ENCODE measurements around the gene SLC35B4.

- TF ChIP-seq CTCF (IDR thresholded peaks at IDR 0.05): no peak
- no peak for TF ChIP-seq POLR2AphosphoS5 (IDR thresholded peaks at IDR 0.05)
- no peak for TF ChIP-seq POLR2A (IDR thresholded peaks at IDR 0.05)
These were observed 15.1 kb downstream of the SLC35B4 start for GRCh38 chr7:134301592-134301991.

Data from sigmoid colon (tissue), 4 donors.